OCI-LY7 (cell line): ENCODE data around the gene SKP1. TPM values are rescaled to one million over a fixed set of nuclear protein-coding genes. Genes with fewer than 3 reads are reported as not detected.

ENCODE experiments used
- BruUV-seq: library from RNA; stranded (reverse); fragments of 400-500 nt; replicated peaks from 2 replicates; lab custom pipeline; 2021; lab: Mats Ljungman, UMichigan
- CTCF ChIA-PET: fragments of 300-600 bp; sonication (Branson Sonifier 250); formaldehyde crosslinking; loops from one replicate; lab custom pipeline; 2022; ENCODE audit warnings: antibody characterized with exemption; ENCODE audit not compliant: unreplicated experiment; lab: Charles Lee
- POLR2A ChIA-PET: fragments of 300-600 bp; sonication (Branson Sonifier 250); formaldehyde crosslinking; loops from one replicate; lab custom pipeline; 2022; ENCODE audit warnings: antibody characterized with exemption; lab: Charles Lee
- DNase-seq: peaks from one replicate; pipeline ENCODE4 v3.0.0-alpha.2; 2015; ENCODE audit warnings: low spot score
- H2AFZ ChIP-seq: fragments of 200-600 bp; sonication (generic), shearing (Covaris generic); 2 replicates; pipeline ENCODE4 v1.6.1; 2014; ENCODE audit warnings: mild to moderate bottlenecking, antibody characterized with exemption, low read length, moderate library complexity
- H3K27ac ChIP-seq: fragments of 200-600 bp; sonication (generic); 2 replicates; pipeline ENCODE4 v1.5.1; 2014; ENCODE audit warnings: mixed run types, low read depth, mild to moderate bottlenecking, moderate library complexity, low read length, inconsistent platforms; ENCODE audit not compliant: poor library complexity, severe bottlenecking
- H3K36me3 ChIP-seq: fragments of 200-600 bp; sonication (generic); 2 replicates; pipeline ENCODE4 v1.6.1; 2014; ENCODE audit warnings: mild to moderate bottlenecking, antibody characterized with exemption, low read length, moderate library complexity, mixed read lengths; ENCODE audit not compliant: insufficient read depth
- H3K4me1 ChIP-seq: fragments of 200-600 bp; sonication (generic); 2 replicates; pipeline ENCODE4 v1.5.1; 2014; ENCODE audit warnings: mild to moderate bottlenecking, low read length; ENCODE audit not compliant: insufficient read depth, poor library complexity, severe bottlenecking
- H3K4me2 ChIP-seq: fragments of 200-600 bp; sonication (generic); 2 replicates; pipeline ENCODE4 v1.6.1; 2014; ENCODE audit warnings: mild to moderate bottlenecking, low read length
- H3K4me3 ChIP-seq: fragments of 200-600 bp; sonication (generic); 2 replicates; pipeline ENCODE4 v1.5.1; 2014; ENCODE audit warnings: mild to moderate bottlenecking, low read depth, low read length; ENCODE audit not compliant: poor library complexity, severe bottlenecking
- H3K79me2 ChIP-seq: fragments of 200-600 bp; sonication (generic); 2 replicates; pipeline ENCODE4 v1.6.1; 2016; ENCODE audit warnings: low read depth, mild to moderate bottlenecking, low read length, moderate library complexity, mixed read lengths; ENCODE audit not compliant: insufficient read depth
- H3K9me2 ChIP-seq: fragments of 200-600 bp; sonication (generic); 2 replicates; pipeline ENCODE4 v1.6.1; 2016; ENCODE audit warnings: mild to moderate bottlenecking, low read length, mixed read lengths; ENCODE audit not compliant: insufficient read depth
- H3K9me3 ChIP-seq: fragments of 200-600 bp; sonication (generic); 2 replicates; pipeline ENCODE4 v1.6.1; 2014; ENCODE audit warnings: mild to moderate bottlenecking, mixed run types, low read length, mixed read lengths
- H4K20me1 ChIP-seq: fragments of 200-600 bp; sonication (generic); 2 replicates; pipeline ENCODE4 v1.6.1; 2014; ENCODE audit warnings: mild to moderate bottlenecking, antibody characterized with exemption, low read length, moderate library complexity, mixed read lengths; ENCODE audit not compliant: insufficient read depth
- EZH2phosphoT487 ChIP-seq: fragments of 200-600 bp; sonication (generic); IDR thresholded peaks from 2 replicates; pipeline ENCODE4 v1.6.1; 2018; ENCODE audit warnings: low read depth, borderline replicate concordance, mild to moderate bottlenecking, mixed run types, antibody characterized with exemption, low read length, moderate library complexity, mixed read lengths
- intact Hi-C: fragments of 100-400 bp; cut with micrococcal nuclease; formaldehyde crosslinking; loops from one replicate; pipeline ENCODE4 v1.10.0; 2022; ENCODE audit not compliant: unreplicated experiment
- total RNA-seq, 2 experiments: library from RNA; depleted of rRNA in 1 of 2; stranded (reverse); fragments of >200 nt in 1 of 2; shearing (Covaris generic) in 1 of 2; gene quantifications; 2 replicates each; pipeline ENCODE4 v1.2.3, GENCODE V29; 2014 to 2022
- TF ChIP-seq, protein P1 (sequence below): fragments of 200-600 bp; sonication (generic); conservative IDR thresholded peaks from 2 replicates; pipeline ENCODE4 v1.5.1; 2014; ENCODE audit warnings: mild to moderate bottlenecking, antibody characterized with exemption, low read length, moderate library complexity, mixed read lengths

The SKP1 gene
- total RNA-seq, 2 experiments from 2014 or later: 129 to 204 TPM

GRCh38 chr5:134207696-134208095 lies 30.9 kb upstream of the SKP1 start:
- no TSS peak for BruUV-seq
- no peaks in the 10 kb centered on the region for H3K9me2 ChIP-seq
- peaks cover 36% of the 10 kb centered on the region for H4K20me1 ChIP-seq
- no peak overlapping the region for H3K4me2 ChIP-seq
- TF ChIP-seq, protein P1, sequence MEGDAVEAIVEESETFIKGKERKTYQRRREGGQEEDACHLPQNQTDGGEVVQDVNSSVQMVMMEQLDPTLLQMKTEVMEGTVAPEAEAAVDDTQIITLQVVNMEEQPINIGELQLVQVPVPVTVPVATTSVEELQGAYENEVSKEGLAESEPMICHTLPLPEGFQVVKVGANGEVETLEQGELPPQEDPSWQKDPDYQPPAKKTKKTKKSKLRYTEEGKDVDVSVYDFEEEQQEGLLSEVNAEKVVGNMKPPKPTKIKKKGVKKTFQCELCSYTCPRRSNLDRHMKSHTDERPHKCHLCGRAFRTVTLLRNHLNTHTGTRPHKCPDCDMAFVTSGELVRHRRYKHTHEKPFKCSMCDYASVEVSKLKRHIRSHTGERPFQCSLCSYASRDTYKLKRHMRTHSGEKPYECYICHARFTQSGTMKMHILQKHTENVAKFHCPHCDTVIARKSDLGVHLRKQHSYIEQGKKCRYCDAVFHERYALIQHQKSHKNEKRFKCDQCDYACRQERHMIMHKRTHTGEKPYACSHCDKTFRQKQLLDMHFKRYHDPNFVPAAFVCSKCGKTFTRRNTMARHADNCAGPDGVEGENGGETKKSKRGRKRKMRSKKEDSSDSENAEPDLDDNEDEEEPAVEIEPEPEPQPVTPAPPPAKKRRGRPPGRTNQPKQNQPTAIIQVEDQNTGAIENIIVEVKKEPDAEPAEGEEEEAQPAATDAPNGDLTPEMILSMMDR: no peak
- TF ChIP-seq EZH2phosphoT487: no peak
- H3K4me1 ChIP-seq: no peaks in the 10 kb centered on the region
- intact Hi-C loops: no loop called here
- CTCF ChIA-PET: no interaction called here
- H3K9me3 ChIP-seq: no peaks in the 10 kb centered on the region
- H2AFZ ChIP-seq: no peak overlapping the region
- DNase-seq: no peak
- H3K36me3 ChIP-seq: peaks cover 81% of the 10 kb centered on the region
- no peak overlapping the region for H3K27ac ChIP-seq
- no peak overlapping the region for H3K4me3 ChIP-seq
- POLR2A ChIA-PET: interaction anchor here (0.6 to 8.3 kb wide), 4 partner anchors 11 to 45 kb away, joined by 3 to 69 read pairs (median 6); partner anchors contain the start of genes PPP2CA and SKP1
- H3K79me2 ChIP-seq: peaks cover 99% of the 10 kb centered on the region

DNA sequence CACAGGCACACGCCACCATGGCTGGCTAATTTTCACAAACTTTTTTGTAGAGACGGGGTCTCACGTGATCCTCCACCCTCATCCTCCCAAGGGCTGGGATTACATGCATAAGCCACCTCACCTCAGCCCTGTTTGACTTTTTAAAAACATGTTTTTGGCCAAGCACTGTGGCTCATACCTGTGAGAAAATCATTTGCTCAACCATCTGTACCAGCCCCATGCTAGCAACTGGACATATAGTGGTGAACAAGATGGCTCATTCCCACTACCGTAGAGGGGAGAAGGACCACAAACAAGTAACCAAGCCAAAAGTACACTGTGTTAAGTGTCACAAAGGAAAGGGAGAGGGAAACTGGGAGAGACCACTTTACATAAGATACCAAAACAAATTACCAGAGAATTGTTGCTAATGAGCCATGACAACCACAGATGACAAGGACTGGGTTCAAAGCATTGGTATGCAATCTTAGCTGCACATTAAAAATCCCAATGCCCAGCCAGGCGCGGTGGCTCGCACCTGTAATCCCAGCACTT lies 29.9 kb upstream of the SKP1 start:
- Histone ChIP-seq H3K9me2 (no peaks in the 10 kb centered on the region), H3K4me2 (no peak overlapping the region), H3K4me3 (no peak overlapping the region), H4K20me1 (peaks cover 31% of the 10 kb centered on the region), H3K79me2 (peaks cover 99% of the 10 kb centered on the region), H3K4me1 (no peaks in the 10 kb centered on the region), H3K36me3 (peaks cover 83% of the 10 kb centered on the region), H2AFZ (no peak overlapping the region), H3K27ac (no peak overlapping the region), H3K9me3 (no peaks in the 10 kb centered on the region)
- TF ChIP-seq, protein P1: no peak
- no peak for TF ChIP-seq EZH2phosphoT487
- no peak for DNase-seq
- no TSS peak for BruUV-seq
- POLR2A ChIA-PET: interaction anchor here (0.6 to 1.5 kb wide), 5 partner anchors 15 to 209 kb away, joined by 3 to 10 read pairs (median 3); partner anchors contain the start of gene PPP2CA
- intact Hi-C loops: no loop called here
- CTCF ChIA-PET: no interaction called here

GRCh38 chr5:134204575-134204974 lies 27.8 kb upstream of the SKP1 start:
- TF ChIP-seq, protein P1: no peak
- no peak for TF ChIP-seq EZH2phosphoT487
- ChIA-PET CTCF (no interaction called here), POLR2A (interaction anchor here (1.2 kb wide), 1 partner anchor 20 kb away, joined by 5 read pairs; no protein-coding TSS in a partner anchor)
- Histone ChIP-seq H3K9me2 (no peaks in the 10 kb centered on the region), H3K27ac (no peak overlapping the region), H3K9me3 (no peaks in the 10 kb centered on the region), H2AFZ (no peak overlapping the region), H3K36me3 (peaks cover 98% of the 10 kb centered on the region), H3K4me3 (no peak overlapping the region), H3K4me1 (no peaks in the 10 kb centered on the region), H4K20me1 (peaks cover 27% of the 10 kb centered on the region), H3K4me2 (no peak overlapping the region), H3K79me2 (peaks cover 78% of the 10 kb centered on the region)
- no TSS peak for BruUV-seq
- intact Hi-C loops: no loop called here
- DNase-seq: no peak
